Ovary (tissue), 9 donors: ENCODE measurements around the gene EML1. TPM values are rescaled to one million over a fixed set of nuclear protein-coding genes. Genes with fewer than 3 reads are reported as not detected.

Source experiments
- DNase-seq, 5 donors: peaks; one replicate each; pipeline ENCODE4 v3.0.0-alpha.2; 2019 to 2020
- H3K27ac ChIP-seq, 2 donors: fragments of 200-600 bp; one replicate each; pipeline versions ENCODE4 v1.5.1 to v1.8.0; 2019 to 2022
- H3K27me3 ChIP-seq: fragments of 200-600 bp; one replicate; pipeline ENCODE4 v1.8.0; 2022
- H3K36me3 ChIP-seq: fragments of 200-600 bp; sonication (generic); one replicate; pipeline ENCODE4 v1.5.1; 2019
- H3K4me1 ChIP-seq: one replicate; pipeline ENCODE4 v1.8.1; 2013; ENCODE audit warnings: mild to moderate bottlenecking, moderate library complexity; ENCODE audit not compliant: insufficient read depth
- H3K4me3 ChIP-seq: fragments of 200-600 bp; sonication (generic); one replicate; pipeline ENCODE4 v1.5.1; 2017
- H3K9me3 ChIP-seq, 2 donors: fragments of 200-600 bp in 1 of 2; sonication (generic) in 1 of 2; one replicate each; pipeline versions ENCODE4 v1.5.1 to v1.8.1; 2013 to 2019; ENCODE audit warnings: mild to moderate bottlenecking in 1 of 2, moderate library complexity in 1 of 2
- CTCF ChIP-seq, 3 donors: fragments of 450-650 bp in 2 of 3; fragments of 200-600 bp in 1 of 3; IDR thresholded peaks; one replicate each; pipeline versions ENCODE4 v1.5.1 to v1.8.0; 2016 to 2022; ENCODE audit warnings: antibody characterized with exemption in 3 of 3, mild to moderate bottlenecking in 1 of 3
- EP300 ChIP-seq: sonication (generic); formaldehyde crosslinking; IDR thresholded peaks from one replicate; pipeline ENCODE4 v1.6.1; 2017; ENCODE audit warnings: antibody characterized with exemption
- POLR2A ChIP-seq: fragments of 450-650 bp; IDR thresholded peaks from one replicate; pipeline ENCODE4 v1.6.1; 2017; ENCODE audit warnings: antibody characterized with exemption, mild to moderate bottlenecking, moderate library complexity
- WGBS, 3 donors: extraction: QIAGEN DNeasy Blood & Tissue Kit in 1 of 3; methylation state at CpG; one replicate each; pipeline versions ENCODE4 v1.1.5 to v1.1.7; 2013 to 2017; 5-methylcytosine and 5-hydroxymethylcytosine counted together
- intact Hi-C, 4 donors: fragments of 100-400 bp; cut with DNase I; formaldehyde crosslinking; loops; one replicate each; pipeline versions ENCODE4 v1.11.0 to v1.15.1; 2022 to 2023
- polyA plus RNA-seq, 2 donors: library from polyadenylated mRNA; stranded (reverse); fragments of 200-250 nt in 1 of 2; fragments of 350-450 nt in 1 of 2; fragmentation: Illumina TruSeq in 1 of 2; extraction: RNeasy Lipid Tissue Mini Kit (QIAGEN cat#74804) in 1 of 2; gene quantifications; one replicate each; pipeline ENCODE4 v1.2.3, GENCODE V29; 2013 to 2014
- total RNA-seq, 7 donors: library from RNA; depleted of rRNA in 2 of 7; stranded (reverse); fragments of >200 nt in 2 of 7; fragmentation: NEBNext Ultra II Directional in 3 of 7; extraction: Animal tissue kit (Norgen Biotek cat#: 25700) in 3 of 7; gene quantifications; one replicate each; pipeline versions ENCODE4 v1.1.0 to v1.2.4, GENCODE V29; 2016 to 2023
- donor health status: DM: no; HTN: no; CAD: no; lungs with moderate emphysema.
- donor health status: DM: no; HTN: no; CAD: no.
- donor health status: Bipolar disorder and iron deficiency.
- donor health status: DM: yes; HTN: yes; CAD: no.
- donor health status: DM: no; HTN: no; CAD: no.
- donor health status: DM: yes; HTN: yes; CAD: no.

The EML1 gene
- total and polyA plus RNA-seq, 9 donors = 4.4 to 22.3 (median 9.8) TPM

- Histone ChIP-seq H3K9me3 (no peaks in the 10 kb centered on the region), H3K4me3 (no peak overlapping the region), H3K27ac (no peak overlapping the region), H3K4me1 (no peaks in the 10 kb centered on the region), H3K36me3 (no peaks in the 10 kb centered on the region), H3K27me3 (no peaks in the 10 kb centered on the region)
- no peak for TF ChIP-seq EP300
- TF ChIP-seq POLR2A = no peak
- TF ChIP-seq CTCF (IDR thresholded peaks at IDR 0.05) = no peak
- intact Hi-C loops = no loop called here
- DNase-seq = no peak
- 94 to 96% (median 96%) methylated on average over 4 of the region's 4 CpGs for WGBS, 3 donors
Observed at GRCh38 chr14:99952039-99952438, 158.8 kb downstream of the EML1 start.

- Histone ChIP-seq H3K4me3 (no peak overlapping the region), H3K27me3 (no peaks in the 10 kb centered on the region), H3K9me3 (no peaks in the 10 kb centered on the region), H3K27ac (no peak overlapping the region), H3K36me3 (no peaks in the 10 kb centered on the region), H3K4me1 (no peaks in the 10 kb centered on the region)
- 37 to 44% (median 40%) methylated on average over 2 of the region's 2 CpGs for WGBS, 3 donors
- no peak for DNase-seq
- TF ChIP-seq CTCF (IDR thresholded peaks at IDR 0.05) (no peak), POLR2A (no peak), EP300 (no peak)
- intact Hi-C loops = no loop called here
Observed at GRCh38 chr14:99952453-99952852, 159.2 kb downstream of the EML1 start.

- 89 to 91% (median 89%) methylated on average over 7 of the region's 7 CpGs for WGBS, 3 donors
- H3K27ac ChIP-seq = no peak overlapping the region
- H3K36me3 ChIP-seq = no peaks in the 10 kb centered on the region
- no peaks in the 10 kb centered on the region for H3K9me3 ChIP-seq
- intact Hi-C loops = no loop called here
- no peaks in the 10 kb centered on the region for H3K27me3 ChIP-seq
- no peak for TF ChIP-seq POLR2A
- TF ChIP-seq EP300 = no peak
- no peak for TF ChIP-seq CTCF (IDR thresholded peaks at IDR 0.05)
- no peaks in the 10 kb centered on the region for H3K4me1 ChIP-seq
- DNase-seq = no peak
- H3K4me3 ChIP-seq = no peak overlapping the region
Observed at GRCh38 chr14:99955826-99956455, 162.7 kb downstream of the EML1 start.

GRCh38 chr14:99958380-99958779, 165.2 kb downstream of the EML1 start:
- H3K4me3 ChIP-seq = no peak overlapping the region
- no peaks in the 10 kb centered on the region for H3K27me3 ChIP-seq
- 62 to 73% (median 66%) methylated on average over 7 of the region's 7 CpGs for WGBS, 3 donors
- no peaks in the 10 kb centered on the region for H3K9me3 ChIP-seq
- H3K4me1 ChIP-seq = no peaks in the 10 kb centered on the region
- TF ChIP-seq EP300 = no peak
- no peak for TF ChIP-seq CTCF (IDR thresholded peaks at IDR 0.05)
- no peak for TF ChIP-seq POLR2A
- intact Hi-C loops = no loop called here
- DNase-seq = no peak
- no peak overlapping the region for H3K27ac ChIP-seq
- no peaks in the 10 kb centered on the region for H3K36me3 ChIP-seq
